Thyroid gland (tissue), 4 donors: ENCODE measurements around the gene GABRR3.

ENCODE experiments used
- POLR2A ChIP-seq, 2 donors: fragments of 450-650 bp; IDR thresholded peaks; one replicate each; pipeline ENCODE4 v1.6.1; 2017; ENCODE audit warnings: antibody characterized with exemption in 2 of 2, mild to moderate bottlenecking in 2 of 2, moderate library complexity in 1 of 2
- TF ChIP-seq, protein P1 (sequence below), 6 experiments: fragments of 200-600 bp in 3 of 6; fragments of 450-650 bp in 3 of 6; sonication (generic) in 3 of 6; IDR thresholded peaks; one replicate each; pipeline ENCODE4 v1.5.1; 2016 to 2019; ENCODE audit warnings: antibody characterized with exemption in 6 of 6, mild to moderate bottlenecking in 2 of 6, inconsistent platforms in 1 of 6, moderate library complexity in 1 of 6

DNA sequence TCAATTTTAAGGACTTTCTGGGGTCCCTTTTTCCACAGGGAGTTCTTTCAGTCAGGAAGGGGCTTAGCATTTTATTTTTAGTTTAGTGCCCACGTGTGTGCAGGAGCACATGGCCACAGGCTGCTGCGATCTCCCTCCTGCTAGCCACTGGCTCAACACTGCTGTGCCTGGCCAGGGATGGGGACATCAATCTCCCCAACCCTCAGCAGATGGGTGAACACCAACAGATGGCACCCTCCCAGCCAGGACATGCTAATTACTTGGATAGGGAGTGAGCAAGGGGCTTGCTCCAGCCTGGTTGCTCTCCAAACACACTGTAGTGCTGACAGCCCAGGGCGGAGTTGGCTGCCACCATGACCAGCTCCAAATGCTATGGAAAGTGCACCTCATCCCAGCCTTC, 55.5 kb downstream of the GABRR3 start:
- TF ChIP-seq, protein P1, sequence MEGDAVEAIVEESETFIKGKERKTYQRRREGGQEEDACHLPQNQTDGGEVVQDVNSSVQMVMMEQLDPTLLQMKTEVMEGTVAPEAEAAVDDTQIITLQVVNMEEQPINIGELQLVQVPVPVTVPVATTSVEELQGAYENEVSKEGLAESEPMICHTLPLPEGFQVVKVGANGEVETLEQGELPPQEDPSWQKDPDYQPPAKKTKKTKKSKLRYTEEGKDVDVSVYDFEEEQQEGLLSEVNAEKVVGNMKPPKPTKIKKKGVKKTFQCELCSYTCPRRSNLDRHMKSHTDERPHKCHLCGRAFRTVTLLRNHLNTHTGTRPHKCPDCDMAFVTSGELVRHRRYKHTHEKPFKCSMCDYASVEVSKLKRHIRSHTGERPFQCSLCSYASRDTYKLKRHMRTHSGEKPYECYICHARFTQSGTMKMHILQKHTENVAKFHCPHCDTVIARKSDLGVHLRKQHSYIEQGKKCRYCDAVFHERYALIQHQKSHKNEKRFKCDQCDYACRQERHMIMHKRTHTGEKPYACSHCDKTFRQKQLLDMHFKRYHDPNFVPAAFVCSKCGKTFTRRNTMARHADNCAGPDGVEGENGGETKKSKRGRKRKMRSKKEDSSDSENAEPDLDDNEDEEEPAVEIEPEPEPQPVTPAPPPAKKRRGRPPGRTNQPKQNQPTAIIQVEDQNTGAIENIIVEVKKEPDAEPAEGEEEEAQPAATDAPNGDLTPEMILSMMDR (IDR thresholded peaks at IDR 0.05): no peak
- TF ChIP-seq POLR2A (IDR thresholded peaks at IDR 0.05): no peak
